ENCODE results near the gene RINL.

The RINL gene

GRCh38 chr19:38852231-38853044, 25.6 kb downstream of the RINL start:
- peak overlapping the region; percentile 78 for H3K4me3 ChIP-seq (ENCODE audit: low read depth, low read length)
- DNase-seq (ENCODE audit: low read depth) = no peak

GRCh38 chr19:38851622-38852230, 26.3 kb downstream of the RINL start:
- H3K4me3 ChIP-seq (ENCODE audit: low read depth, low read length) = peak overlapping the region; percentile 78
- peak; percentile 75 for DNase-seq (ENCODE audit: low read depth)

GRCh38 chr19:38850976-38851621, 27.0 kb downstream of the RINL start:
- DNase-seq (ENCODE audit: low read depth) = no peak

GRCh38 chr19:38850436-38850975, 27.6 kb downstream of the RINL start:
- peak; percentile 100 for DNase-seq (ENCODE audit: low read depth)
- peak overlapping the region; percentile 57 for H3K4me3 ChIP-seq (ENCODE audit: low read depth, low read length)

More at GRCh38 chr19:38850976-38851621, 27.0 kb downstream of the RINL start:
- peak overlapping the region; percentile 57 for H3K4me3 ChIP-seq (ENCODE audit: low read depth, low read length)

- DNase-seq (ENCODE audit: low read depth) = no peak
Measured at GRCh38 chr19:38849860-38850435, 28.1 kb downstream of the RINL start, which contains the start of gene HNRNPL. TSS of gene HNRNPL (minus strand) at chr19:38849986. CDS start at chr19:38849966, 20 bp downstream.

GRCh38 chr19:38849147-38849859, 28.8 kb downstream of the RINL start:
- H3K4me3 ChIP-seq (ENCODE audit: low read depth, low read length) = peak overlapping the region; percentile 57
- peak; percentile 78 for DNase-seq (ENCODE audit: low read depth)

More at GRCh38 chr19:38849860-38850435, 28.1 kb downstream of the RINL start, which contains the start of gene HNRNPL:
- H3K4me3 ChIP-seq (ENCODE audit: low read depth, low read length) = peak within 1 kb of the TSS; percentile 57

- peak overlapping the region; percentile 57 for H3K4me3 ChIP-seq (ENCODE audit: low read depth, low read length)
- DNase-seq (ENCODE audit: low read depth) = no peak
Measured at GRCh38 chr19:38848299-38849146, 29.6 kb downstream of the RINL start.

GRCh38 chr19:38846097-38846496, 32.0 kb downstream of the RINL start:
- H3K4me3 ChIP-seq (ENCODE audit: low read depth, low read length) = no peak overlapping the region

GRCh38 chr19:38845374-38846024, 32.6 kb downstream of the RINL start:
- no peak overlapping the region for H3K4me3 ChIP-seq (ENCODE audit: low read depth, low read length)
- no peak for DNase-seq (ENCODE audit: low read depth)

More at GRCh38 chr19:38846097-38846496, 32.0 kb downstream of the RINL start:
- no peak for DNase-seq (ENCODE audit: low read depth)

- no peak for DNase-seq (ENCODE audit: low read depth)
Measured at GRCh38 chr19:38844093-38844686, 33.9 kb downstream of the RINL start.

GRCh38 chr19:38843175-38843758, 34.8 kb downstream of the RINL start:
- H3K4me3 ChIP-seq (ENCODE audit: low read depth, low read length) = no peak overlapping the region
- no peak for DNase-seq (ENCODE audit: low read depth)

More at GRCh38 chr19:38844093-38844686, 33.9 kb downstream of the RINL start:
- no peak overlapping the region for H3K4me3 ChIP-seq (ENCODE audit: low read depth, low read length)

GRCh38 chr19:38842439-38843174, 35.5 kb downstream of the RINL start:
- no peak overlapping the region for H3K4me3 ChIP-seq (ENCODE audit: low read depth, low read length)
- DNase-seq (ENCODE audit: low read depth) = no peak

GRCh38 chr19:38841787-38842438, 36.2 kb downstream of the RINL start:
- no peak for DNase-seq (ENCODE audit: low read depth)
- no peak overlapping the region for H3K4me3 ChIP-seq (ENCODE audit: low read depth, low read length)

GRCh38 chr19:38841180-38841766, 36.8 kb downstream of the RINL start:
- no peak overlapping the region for H3K4me3 ChIP-seq (ENCODE audit: low read depth, low read length)

GRCh38 chr19:38840583-38840968, 37.5 kb downstream of the RINL start:
- DNase-seq (ENCODE audit: low read depth) = no peak
- no peak overlapping the region for H3K4me3 ChIP-seq (ENCODE audit: low read depth, low read length)

More at GRCh38 chr19:38841180-38841766, 36.8 kb downstream of the RINL start:
- DNase-seq (ENCODE audit: low read depth) = no peak
